Endodermal cell (in vitro differentiated cells): ENCODE data around the gene GNG14. TPM values are rescaled to one million over a fixed set of nuclear protein-coding genes. Genes with fewer than 3 reads are reported as not detected.

Experiments used
- DNase-seq: peaks from one replicate; pipeline ENCODE4 v3.0.0-alpha.2; 2017
- H3K27ac ChIP-seq: 2 replicates; pipeline ENCODE4 v1.5.1; 2013; ENCODE audit warnings: mild to moderate bottlenecking, low read depth, low read length, moderate library complexity
- H3K27me3 ChIP-seq: 2 replicates; pipeline ENCODE4 v1.6.1; 2013; ENCODE audit warnings: mild to moderate bottlenecking, low read length, moderate library complexity; ENCODE audit not compliant: insufficient read depth, control insufficient read depth, poor library complexity, severe bottlenecking
- H3K36me3 ChIP-seq: 2 replicates; pipeline ENCODE4 v1.7.0; 2013; ENCODE audit warnings: mild to moderate bottlenecking, low read length, moderate library complexity; ENCODE audit not compliant: control insufficient read depth, insufficient read depth
- H3K4me1 ChIP-seq: one replicate; pipeline ENCODE4 v1.7.0; 2013; ENCODE audit warnings: low read length; ENCODE audit not compliant: control insufficient read depth, insufficient read depth
- H3K4me3 ChIP-seq: 2 replicates; pipeline ENCODE4 v1.5.1; 2013; ENCODE audit warnings: mild to moderate bottlenecking, low read length, moderate library complexity
- H3K9ac ChIP-seq: 2 replicates; pipeline ENCODE4 v1.6.1; 2013; ENCODE audit warnings: mild to moderate bottlenecking, low read length, moderate library complexity; ENCODE audit not compliant: poor library complexity, severe bottlenecking; ENCODE audit errors: extremely low read depth
- H3K9me3 ChIP-seq: 2 replicates; pipeline ENCODE4 v1.6.1; 2013; ENCODE audit warnings: mild to moderate bottlenecking, low read length, moderate library complexity; ENCODE audit not compliant: control insufficient read depth
- H3K27ac Mint-ChIP-seq: 2 replicates; pipeline ENCODE4 v1.8.0; 2020; ENCODE audit warnings: mixed read lengths
- H3K27me3 Mint-ChIP-seq: 2 replicates; pipeline ENCODE4 v1.8.0; 2021; ENCODE audit warnings: mild to moderate bottlenecking, mixed read lengths; ENCODE audit not compliant: insufficient read depth
- H3K36me3 Mint-ChIP-seq: 2 replicates; pipeline ENCODE4 v1.8.0; 2020; ENCODE audit warnings: low read depth, mixed read lengths
- H3K4me1 Mint-ChIP-seq: 2 replicates; pipeline ENCODE4 v1.8.0; 2020; ENCODE audit warnings: mixed read lengths
- H3K4me3 Mint-ChIP-seq: 2 replicates; pipeline ENCODE4 v1.8.0; 2020; ENCODE audit warnings: mild to moderate bottlenecking, moderate library complexity, mixed read lengths
- H3K9me3 Mint-ChIP-seq: 2 replicates; pipeline ENCODE4 v1.8.0; 2020; ENCODE audit warnings: mild to moderate bottlenecking, mixed read lengths
- CTCF ChIP-seq: fragments of 200-600 bp; sonication (generic); conservative IDR thresholded peaks from 2 replicates; pipeline ENCODE4 v1.5.0; 2021; ENCODE audit warnings: antibody characterized with exemption, mild to moderate bottlenecking
- WGBS, 2 experiments: methylation state at CpG; one replicate each; pipeline versions ENCODE4 v1.1.5 to v1.1.7; 2013; ENCODE audit warnings: missing lambda C conversion rate in 2 of 2, mixed read lengths in 1 of 2; ENCODE audit not compliant: insufficient coverage in 1 of 2, insufficient read length in 1 of 2; 5-methylcytosine and 5-hydroxymethylcytosine counted together
- long read RNA-seq, 4 experiments: library from polyadenylated mRNA in 2 of 4; library from RNA in 1 of 4; library from capped mRNA in 1 of 4; stranded (forward) in 3 of 4; unstranded in 1 of 4; transcript quantifications; one replicate each; pipeline ENCODE4 v2.0.0, GENCODE V29; 2020 to 2021; ENCODE audit warnings: inconsistent platforms in 1 of 4
- polyA plus RNA-seq, 2 experiments: library from polyadenylated mRNA; stranded (reverse); fragments of 50-300 nt; gene quantifications; one replicate each; pipeline ENCODE4 v1.2.3, GENCODE V29; 2013
- total RNA-seq, 2 donors: library from RNA; stranded (reverse); fragmentation: NEBNext Ultra II Directional in 1 of 2; extraction: Animal tissue kit (Norgen Biotek cat#: 25700) in 1 of 2; gene quantifications; 2 replicates in 1 of 2; 3 replicates in 1 of 2; pipeline ENCODE4 v1.2.1, GENCODE V29; 2021

Gene GNG14
- not detected for total RNA-seq
- polyA plus RNA-seq (2013, experiment 1 of 2) = not detected
- not detected for polyA plus RNA-seq (2013, experiment 2 of 2)
- long read RNA-seq, experiment 1 = 0 reads
- long read RNA-seq, experiment 2 = 0 reads
- long read RNA-seq, experiment 3 = 0 reads
- long read RNA-seq, experiment 4 = 0 reads

- Histone ChIP-seq H3K4me1 (no peaks in the 10 kb centered on the region), H3K27me3 (no peaks in the 10 kb centered on the region), H3K9me3 (no peaks in the 10 kb centered on the region), H3K4me3 (no peak within 1 kb of the TSS), H3K27ac (no peak within 1 kb of the TSS), H3K9ac (no peak within 1 kb of the TSS), H3K36me3 (peaks cover under 1% of the 10 kb centered on the region)
- TF ChIP-seq CTCF = peak; percentile 11
- no peak for DNase-seq
- Mint-ChIP-seq H3K27ac (no peak within 1 kb of the TSS), H3K27me3 (no peaks in the 10 kb centered on the region), H3K9me3 (no peaks in the 10 kb centered on the region), H3K4me1 (no peaks in the 10 kb centered on the region), H3K4me3 (no peak within 1 kb of the TSS), H3K36me3 (peaks cover 5% of the 10 kb centered on the region)
- 91 to 96% methylated on average over 7 to 9 of the region's 9 CpGs for WGBS, 2 experiments
These were observed at the start of gene GNG14 for GRCh38 chr19:12687496-12688196. Gene GNG14, plus strand, starts transcription at chr19:12687998. Its CDS starts 51 bp downstream, at chr19:12688049.

GRCh38 chr19:12638611-12639182 is 49.1 kb upstream of the GNG14 start:
- Mint-ChIP-seq H3K27ac (no peak overlapping the region), H3K4me1 (no peaks in the 10 kb centered on the region), H3K4me3 (no peak overlapping the region), H3K9me3 (peaks cover 11% of the 10 kb centered on the region), H3K27me3 (peaks cover 10% of the 10 kb centered on the region), H3K36me3 (peaks cover 4% of the 10 kb centered on the region)
- no peak overlapping the region for H3K9ac ChIP-seq
- H3K27ac ChIP-seq = no peak overlapping the region
- no peaks in the 10 kb centered on the region for H3K9me3 ChIP-seq
- H3K4me1 ChIP-seq = no peaks in the 10 kb centered on the region
- TF ChIP-seq CTCF = no peak
- no peaks in the 10 kb centered on the region for H3K36me3 ChIP-seq
- WGBS, 2 experiments = 95 to 96% methylated on average over 16 to 21 of the region's 22 CpGs
- H3K4me3 ChIP-seq = no peak overlapping the region
- no peak for DNase-seq
- no peaks in the 10 kb centered on the region for H3K27me3 ChIP-seq

GRCh38 chr19:12639901-12640613 is 47.7 kb upstream of the GNG14 start:
- H3K27ac Mint-ChIP-seq = peak overlapping the region; percentile 78
- no peaks in the 10 kb centered on the region for H3K4me1 Mint-ChIP-seq
- Histone ChIP-seq H3K27ac (no peak overlapping the region), H3K36me3 (no peaks in the 10 kb centered on the region), H3K9me3 (no peaks in the 10 kb centered on the region), H3K4me1 (no peaks in the 10 kb centered on the region), H3K27me3 (no peaks in the 10 kb centered on the region), H3K9ac (no peak overlapping the region), H3K4me3 (no peak overlapping the region)
- H3K4me3 Mint-ChIP-seq = peak overlapping the region; percentile 42
- H3K36me3 Mint-ChIP-seq = peaks cover 6% of the 10 kb centered on the region
- H3K27me3 Mint-ChIP-seq = peaks cover 10% of the 10 kb centered on the region
- WGBS, 2 experiments = 26 to 27% methylated on average over 23 to 39 of the region's 39 CpGs
- TF ChIP-seq CTCF = peak; percentile 92
- peak; percentile 95 for DNase-seq
- peaks cover 11% of the 10 kb centered on the region for H3K9me3 Mint-ChIP-seq
